GM12878 (cell line): ENCODE data around the gene SH3BGRL2. TPM values are rescaled to one million over a fixed set of nuclear protein-coding genes. Genes with fewer than 3 reads are reported as not detected.

Experiments
- ATAC-seq: fragments of 200-7000 bp; cut with Tn5 transposase; 3 replicates; pipeline ENCODE4 v1.9.1; 2020; ENCODE audit warnings: mild to moderate bottlenecking, moderate library complexity
- BruUV-seq: library from RNA; stranded (reverse); fragments of 400-500 nt; replicated peaks from 2 replicates; lab custom pipeline; 2021; lab: Mats Ljungman, UMichigan
- CTCF ChIA-PET: fragments of 300-600 bp; sonication (Branson Sonifier 250); formaldehyde crosslinking; extraction: SDS; loops from one replicate; lab custom pipeline; 2021; ENCODE audit warnings: inconsistent platforms; lab: Yijun Ruan, JAX
- POLR2A ChIA-PET: fragments of 350-600 bp; formaldehyde crosslinking; extraction: SDS; loops from one replicate; lab custom pipeline; 2021; ENCODE audit warnings: inconsistent platforms; lab: Charles Lee
- RAD21 ChIA-PET: fragments of 300-600 bp; sonication (Branson Sonifier 250); formaldehyde crosslinking; loops from one replicate; lab custom pipeline; 2023; ENCODE audit warnings: antibody characterized with exemption; ENCODE audit not compliant: unreplicated experiment; lab: Charles Lee
- SMC1A ChIA-PET: fragments of 300-600 bp; sonication (Branson Sonifier 250); formaldehyde crosslinking; loops from one replicate; lab custom pipeline; 2023; ENCODE audit not compliant: unreplicated experiment, uncharacterized antibody; lab: Charles Lee
- DNase-seq: peaks from one replicate; pipeline ENCODE4 v3.0.0-alpha.2; 2011; ENCODE audit warnings: low read depth, low spot score
- FAIRE-seq: peaks from 3 replicates; lab custom pipeline; 2011; peaks lifted over from hg19 to GRCh38; lab: Jason Lieb, UNC
- H2AFZ ChIP-seq: 2 replicates; pipeline ENCODE4 v1.6.0; 2011; ENCODE audit warnings: low read depth, low read length, control low read depth; ENCODE audit not compliant: control insufficient read depth
- H3K27ac ChIP-seq: 2 replicates; pipeline ENCODE4 v1.5.1; 2011; ENCODE audit warnings: control low read depth; ENCODE audit not compliant: control insufficient read depth, insufficient read depth
- H3K27me3 ChIP-seq, 2 experiments: replicated peaks in 1 of 2; 2 replicates each; pipeline versions ENCODE4 v1.6.0 to v1.6.1; 2011; ENCODE audit warnings: low read length in 1 of 2; ENCODE audit not compliant: control insufficient read depth in 2 of 2, insufficient read depth in 2 of 2
- H3K36me3 ChIP-seq, 2 experiments: 2 replicates each; pipeline ENCODE4 v1.5.1; 2011; ENCODE audit warnings: low read length in 1 of 2; ENCODE audit not compliant: control insufficient read depth in 2 of 2, insufficient read depth in 2 of 2
- H3K4me1 ChIP-seq: 2 replicates; pipeline ENCODE4 v1.6.1; 2011; ENCODE audit warnings: mild to moderate bottlenecking, low read length, moderate library complexity, mixed read lengths; ENCODE audit not compliant: control insufficient read depth, insufficient read depth
- H3K4me2 ChIP-seq: 2 replicates; pipeline ENCODE4 v1.6.0; 2011; ENCODE audit warnings: control low read depth; ENCODE audit not compliant: control insufficient read depth, insufficient read depth
- H3K4me3 ChIP-seq: fragments of 200-600 bp; sonication (generic); 2 replicates; pipeline ENCODE4 v1.5.1; 2016
- H3K79me2 ChIP-seq: 2 replicates; pipeline ENCODE4 v1.6.0; 2011; ENCODE audit warnings: low read length; ENCODE audit not compliant: control insufficient read depth, insufficient read depth
- H3K9ac ChIP-seq: 2 replicates; pipeline ENCODE4 v1.8.0; 2011; ENCODE audit warnings: low read length, control low read depth, mixed read lengths; ENCODE audit not compliant: control insufficient read depth, insufficient read depth
- H3K9me3 ChIP-seq: replicated peaks from 3 replicates; pipeline ENCODE4 v1.5.1; 2011; ENCODE audit warnings: mild to moderate bottlenecking, low read length; ENCODE audit not compliant: control insufficient read depth, insufficient read depth
- H4K20me1 ChIP-seq: 2 replicates; pipeline ENCODE4 v1.6.0; 2011; ENCODE audit not compliant: control insufficient read depth, insufficient read depth
- ASH2L ChIP-seq: fragments of 300-600, 200-600 bp; sonication (generic); IDR thresholded peaks from 2 replicates; pipeline ENCODE4 v1.6.1; 2017; ENCODE audit warnings: low read depth, mild to moderate bottlenecking, borderline replicate concordance
- CHD2 ChIP-seq: IDR thresholded peaks from 2 replicates; pipeline ENCODE4 v1.6.1; 2011; ENCODE audit warnings: low read depth, low read length, improper control_type of control experiment, borderline replicate concordance
- JUNB ChIP-seq: IDR thresholded peaks from 2 replicates; pipeline ENCODE4 v1.6.1; 2016; ENCODE audit warnings: antibody characterized with exemption, mild to moderate bottlenecking
- SMARCA5 ChIP-seq: fragments of 450-650 bp; IDR thresholded peaks from 2 replicates; pipeline ENCODE4 v1.6.1; 2017; ENCODE audit warnings: mild to moderate bottlenecking
- STAT3 ChIP-seq: IDR thresholded peaks from 2 replicates; pipeline ENCODE4 v1.6.1; 2011; ENCODE audit warnings: low read depth, low read length, improper control_type of control experiment
- WGBS: methylation state at CpG from one replicate; pipeline ENCODE4 v1.1.6; 2016; ENCODE audit warnings: low lambda C conversion rate; ENCODE audit not compliant: insufficient replicate concordance, insufficient coverage; ENCODE audit errors: missing lambda C conversion rate; 5-methylcytosine and 5-hydroxymethylcytosine counted together
- in situ Hi-C: fragments of 300-500 bp; cut with MboI; formaldehyde crosslinking; loops from 9 replicates; pipeline ENCODE4 v1.14.3; 2018; ENCODE audit warnings: mixed read lengths
- intact Hi-C: fragments of 100-400 bp; cut with micrococcal nuclease; formaldehyde crosslinking; loops from one replicate; pipeline ENCODE4 v1.14.2; 2022; ENCODE audit not compliant: unreplicated experiment
- polyA plus RNA-seq, 11 experiments: library from polyadenylated mRNA; depleted of rRNA in 4 of 11; unstranded in 6 of 11; stranded (reverse) in 5 of 11; fragments of >200 nt; fragmentation: Nextera tagmentation in 4 of 11; fragmentation: Illumina TruSeq in 1 of 11; extraction: Ambion mirVana in 4 of 11; extraction: Trizol in 1 of 11; gene quantifications; 1 replicate in 1 of 11; 2 replicates in 10 of 11; pipeline versions ENCODE4 v1.2.1 to v1.2.3, GENCODE V29; 2011 to 2016; ENCODE audit warnings: inconsistent platforms in 2 of 11, missing spikeins in 2 of 11, low read depth in 1 of 11
- total RNA-seq, 4 experiments: library from RNA; depleted of rRNA in 3 of 4; stranded (reverse); fragments of >200 nt in 3 of 4; fragmentation: Illumina TruSeq in 1 of 4; extraction: Trizol in 1 of 4; gene quantifications; 2 replicates each; pipeline versions ENCODE4 v1.2.1 to v1.2.3, GENCODE V29; 2013 to 2021
- TF ChIP-seq, protein P1 (sequence below): fragments of 450-650 bp; IDR thresholded peaks from 2 replicates; pipeline ENCODE4 v1.6.1; 2017; ENCODE audit warnings: mild to moderate bottlenecking, moderate library complexity

The SH3BGRL2 gene
- total and polyA plus RNA-seq, 10 of the 15 experiments (the other 5 are each of a cell fraction or from before 2014, with no cell fraction given) = 0.03 to 0.37 (median 0.21) TPM

- CTCF ChIA-PET = interaction anchor here (0.8 to 1.4 kb wide), 2 partner anchors 141 to 487 kb away, joined by 3 to 6 read pairs; no protein-coding TSS in a partner anchor
- TF ChIP-seq JUNB = no peak
- no peak for TF ChIP-seq SMARCA5
- no peak for TF ChIP-seq CHD2
- TF ChIP-seq ASH2L = no peak
- TF ChIP-seq, protein P1, sequence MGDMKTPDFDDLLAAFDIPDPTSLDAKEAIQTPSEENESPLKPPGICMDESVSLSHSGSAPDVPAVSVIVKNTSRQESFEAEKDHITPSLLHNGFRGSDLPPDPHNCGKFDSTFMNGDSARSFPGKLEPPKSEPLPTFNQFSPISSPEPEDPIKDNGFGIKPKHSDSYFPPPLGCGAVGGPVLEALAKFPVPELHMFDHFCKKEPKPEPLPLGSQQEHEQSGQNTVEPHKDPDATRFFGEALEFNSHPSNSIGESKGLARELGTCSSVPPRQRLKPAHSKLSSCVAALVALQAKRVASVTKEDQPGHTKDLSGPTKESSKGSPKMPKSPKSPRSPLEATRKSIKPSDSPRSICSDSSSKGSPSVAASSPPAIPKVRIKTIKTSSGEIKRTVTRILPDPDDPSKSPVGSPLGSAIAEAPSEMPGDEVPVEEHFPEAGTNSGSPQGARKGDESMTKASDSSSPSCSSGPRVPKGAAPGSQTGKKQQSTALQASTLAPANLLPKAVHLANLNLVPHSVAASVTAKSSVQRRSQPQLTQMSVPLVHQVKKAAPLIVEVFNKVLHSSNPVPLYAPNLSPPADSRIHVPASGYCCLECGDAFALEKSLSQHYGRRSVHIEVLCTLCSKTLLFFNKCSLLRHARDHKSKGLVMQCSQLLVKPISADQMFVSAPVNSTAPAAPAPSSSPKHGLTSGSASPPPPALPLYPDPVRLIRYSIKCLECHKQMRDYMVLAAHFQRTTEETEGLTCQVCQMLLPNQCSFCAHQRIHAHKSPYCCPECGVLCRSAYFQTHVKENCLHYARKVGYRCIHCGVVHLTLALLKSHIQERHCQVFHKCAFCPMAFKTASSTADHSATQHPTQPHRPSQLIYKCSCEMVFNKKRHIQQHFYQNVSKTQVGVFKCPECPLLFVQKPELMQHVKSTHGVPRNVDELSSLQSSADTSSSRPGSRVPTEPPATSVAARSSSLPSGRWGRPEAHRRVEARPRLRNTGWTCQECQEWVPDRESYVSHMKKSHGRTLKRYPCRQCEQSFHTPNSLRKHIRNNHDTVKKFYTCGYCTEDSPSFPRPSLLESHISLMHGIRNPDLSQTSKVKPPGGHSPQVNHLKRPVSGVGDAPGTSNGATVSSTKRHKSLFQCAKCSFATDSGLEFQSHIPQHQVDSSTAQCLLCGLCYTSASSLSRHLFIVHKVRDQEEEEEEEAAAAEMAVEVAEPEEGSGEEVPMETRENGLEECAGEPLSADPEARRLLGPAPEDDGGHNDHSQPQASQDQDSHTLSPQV = no peak
- no peak for TF ChIP-seq STAT3
- TF ChIP-seq, all 136 proteins: peak for 0
- H4K20me1 ChIP-seq = no peaks in the 10 kb centered on the region
- in situ Hi-C loops = no loop called here
- no TSS peak for BruUV-seq
- 10% methylated on average over 2 of the region's 2 CpGs for WGBS
- no peak for FAIRE-seq
- H3K9me3 ChIP-seq = no peaks in the 10 kb centered on the region
- no peaks in the 10 kb centered on the region for H3K4me1 ChIP-seq
- no peaks in the 10 kb centered on the region for H3K27me3 ChIP-seq
- H3K36me3 ChIP-seq = no peaks in the 10 kb centered on the region
- H3K79me2 ChIP-seq = no peaks in the 10 kb centered on the region
- no peak overlapping the region for H3K4me3 ChIP-seq
- ChIA-PET POLR2A (no interaction called here), RAD21 (no interaction called here), SMC1A (no interaction called here)
- H3K27ac ChIP-seq = no peak overlapping the region
- H3K4me2 ChIP-seq = no peak overlapping the region
- no peak overlapping the region for H2AFZ ChIP-seq
- DNase-seq = no peak
- ATAC-seq = no peak
- H3K9ac ChIP-seq = no peak overlapping the region
- intact Hi-C loops = loop anchor here (2.0 kb wide), 1 partner anchor 141 kb away; no protein-coding TSS in a partner anchor
Measured at GRCh38 chr6:79712144-79712543, 81.0 kb downstream of the SH3BGRL2 start.
